GM08714 (cell line): ENCODE results near the gene DTYMK.

ENCODE experiments used
- H3K4me3 ChIP-seq: fragments of 200-500 bp; sonication (Bioruptor generic); 2 replicates; pipeline ENCODE4 v1.5.1; 2014; ENCODE audit warnings: mild to moderate bottlenecking, low read length, inconsistent platforms
- ZNF274 ChIP-seq: IDR thresholded peaks from 2 replicates; pipeline ENCODE4 v1.6.1; 2012; ENCODE audit warnings: mild to moderate bottlenecking, low read depth, low read length

The DTYMK gene

DNA sequence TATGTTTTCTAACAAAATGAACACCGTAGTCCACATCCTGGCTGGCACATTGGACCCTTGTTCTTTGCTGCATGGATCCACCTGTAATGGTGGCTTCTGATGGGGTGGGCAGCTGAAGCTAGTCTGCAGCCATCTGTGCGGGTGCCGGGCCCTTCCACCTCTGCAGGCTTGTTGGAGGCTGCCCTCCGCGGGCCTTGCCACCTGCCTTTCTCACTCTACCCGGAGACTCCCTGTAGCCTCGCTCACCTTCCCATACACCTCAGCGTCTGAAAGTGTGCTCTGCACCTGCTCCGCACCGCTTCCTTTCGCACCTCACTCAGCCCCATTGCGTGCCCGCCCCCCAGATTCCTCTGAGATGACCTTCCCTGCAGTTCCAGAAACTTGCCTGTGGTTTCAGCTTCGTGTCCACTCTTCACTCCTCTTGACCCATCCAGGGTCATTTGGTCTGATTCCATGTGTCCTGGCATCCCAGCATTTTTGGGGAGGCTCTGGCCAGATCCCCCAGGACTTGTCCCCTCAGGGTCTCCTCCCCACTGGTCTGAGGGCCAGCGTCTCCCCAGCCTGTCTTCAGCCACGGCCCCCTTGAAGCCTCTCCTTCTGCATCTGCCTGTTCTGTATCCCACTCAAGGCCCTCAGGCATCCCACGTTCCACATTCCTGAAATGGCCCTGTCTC lies 31.0 kb downstream of the DTYMK start:
- TF ChIP-seq ZNF274, result no peak
- no peak overlapping the region for H3K4me3 ChIP-seq

DNA sequence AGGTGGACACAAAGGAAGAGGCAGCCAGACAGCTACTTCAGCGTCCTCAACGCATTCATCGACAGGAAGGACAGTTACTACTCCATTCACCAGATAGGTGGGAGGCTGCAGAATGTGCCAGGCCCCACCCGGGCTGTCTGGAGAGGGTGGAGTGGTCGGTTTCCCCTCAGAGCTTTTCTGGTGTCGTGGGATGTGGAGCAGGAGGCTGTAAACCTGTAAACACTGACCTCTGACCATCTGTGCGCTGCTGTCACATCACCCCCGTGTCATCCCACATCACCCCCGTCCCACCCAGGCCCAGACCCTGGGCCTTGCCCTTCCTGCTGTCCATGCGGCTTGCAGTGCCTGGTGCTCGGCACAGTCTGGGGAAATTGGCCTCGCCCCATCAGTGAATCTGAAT lies 32.1 kb downstream of the DTYMK start:
- no peak overlapping the region for H3K4me3 ChIP-seq
- no peak for TF ChIP-seq ZNF274

DNA sequence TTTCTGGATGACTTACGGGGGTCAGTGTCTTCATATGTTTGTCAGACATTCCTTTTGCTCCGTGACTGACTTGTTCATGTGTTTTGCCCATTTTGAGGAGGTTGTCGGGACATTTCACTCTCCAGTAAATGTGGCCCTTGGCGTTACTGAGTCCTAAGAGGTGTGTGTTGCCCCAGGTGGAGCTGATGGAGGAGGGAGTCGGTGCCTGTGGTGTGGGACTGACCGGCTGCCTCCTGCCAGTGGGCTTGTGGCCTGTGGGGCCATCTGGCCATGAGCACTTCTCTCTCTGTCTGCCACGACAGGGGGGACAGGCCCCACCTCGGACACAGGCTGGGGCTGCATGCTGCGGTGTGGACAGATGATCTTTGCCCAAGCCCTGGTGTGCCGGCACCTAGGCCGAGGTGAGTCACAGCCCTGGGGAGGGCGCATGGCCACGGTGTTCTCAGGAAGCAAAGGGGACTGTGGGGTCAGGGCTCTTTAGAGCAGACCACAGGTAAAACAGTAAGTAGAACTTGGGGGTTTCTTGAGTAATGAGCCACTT lies 33.3 kb downstream of the DTYMK start:
- no peak for TF ChIP-seq ZNF274

DNA sequence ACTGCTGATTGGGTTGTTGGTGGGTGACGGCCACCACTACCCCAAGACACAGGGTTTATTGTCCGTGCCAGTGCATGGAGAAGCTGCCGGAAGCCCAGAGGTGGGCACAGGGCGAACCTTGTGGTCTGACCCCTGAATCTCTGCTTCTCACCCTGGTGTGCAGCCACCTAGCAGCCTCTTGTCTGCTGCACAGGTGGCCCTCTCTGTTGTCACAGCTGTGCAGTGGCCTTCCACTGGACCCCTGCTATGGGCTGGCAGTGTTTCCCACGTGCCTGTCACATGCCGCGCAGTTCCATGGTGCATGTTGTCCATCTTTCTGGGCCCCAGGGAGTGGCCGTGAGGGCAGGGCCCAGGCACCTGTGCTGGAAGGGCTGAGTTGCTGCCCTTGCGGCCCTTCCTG lies 33.9 kb downstream of the DTYMK start:
- no peak overlapping the region for H3K4me3 ChIP-seq
- TF ChIP-seq ZNF274, result no peak

More for the DNA sequence above, 33.3 kb downstream of the DTYMK start:
- no peak overlapping the region for H3K4me3 ChIP-seq

DNA sequence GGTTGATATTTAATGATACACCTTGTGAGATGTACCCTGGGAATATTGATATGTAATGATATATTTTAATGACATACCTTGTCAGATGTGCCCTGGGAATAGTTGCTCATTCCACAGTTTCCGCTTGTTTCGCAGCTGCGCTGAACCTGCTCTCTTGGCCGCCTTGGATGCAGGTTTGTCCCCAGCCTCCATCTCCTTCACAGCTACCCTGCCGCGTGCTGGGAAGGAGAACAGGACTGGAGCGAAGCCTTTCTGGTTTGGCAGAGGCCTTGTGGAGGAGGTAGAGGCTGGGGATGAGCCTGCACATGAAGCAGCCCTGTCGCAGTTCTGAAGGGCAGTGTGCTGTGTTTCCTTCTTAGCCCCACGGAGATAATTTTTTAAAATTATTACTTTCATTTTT lies 34.5 kb downstream of the DTYMK start:
- no peak overlapping the region for H3K4me3 ChIP-seq
- no peak for TF ChIP-seq ZNF274

DNA sequence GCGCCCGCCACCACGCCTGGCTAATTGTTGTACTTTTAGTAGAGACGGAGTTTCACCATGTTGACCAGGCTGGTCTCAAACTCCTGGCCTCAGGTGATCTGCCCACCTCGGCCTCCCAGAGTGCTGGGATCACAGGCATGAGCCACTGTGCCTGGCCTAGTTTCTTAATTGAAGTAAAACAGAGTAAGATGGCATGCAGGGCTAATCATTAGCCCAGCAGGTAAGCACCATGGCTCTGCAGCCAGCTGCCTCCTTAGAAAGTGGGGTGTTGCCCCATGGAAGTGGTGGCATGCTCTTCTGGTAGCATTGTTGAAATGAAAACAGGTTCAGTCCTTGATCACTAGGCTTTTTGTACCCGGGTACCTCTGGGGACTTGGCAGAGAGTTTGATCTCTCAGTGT lies 36.7 kb downstream of the DTYMK start:
- no peak for TF ChIP-seq ZNF274
- H3K4me3 ChIP-seq, result no peak overlapping the region

DNA sequence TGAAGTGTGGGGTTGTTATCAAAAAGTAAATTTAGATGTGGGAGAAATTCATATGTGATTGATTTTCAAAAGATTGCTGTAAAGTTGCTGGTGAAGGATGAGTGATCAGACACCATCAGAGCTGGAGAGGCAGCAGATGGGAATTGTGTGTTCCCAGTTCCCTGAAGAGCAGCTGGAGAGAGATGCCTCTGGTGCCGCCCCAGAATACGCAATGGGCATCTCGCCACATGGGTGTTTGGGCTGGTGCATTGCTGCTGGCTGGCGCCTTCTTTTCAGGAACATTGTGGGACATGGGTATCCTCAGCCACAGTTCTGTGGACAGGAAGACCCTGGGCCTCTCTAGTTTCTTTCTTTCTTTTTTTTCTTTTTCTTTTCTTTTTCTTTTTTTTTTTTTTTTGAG lies 37.2 kb downstream of the DTYMK start:
- H3K4me3 ChIP-seq, result no peak overlapping the region
- TF ChIP-seq ZNF274, result no peak

DNA sequence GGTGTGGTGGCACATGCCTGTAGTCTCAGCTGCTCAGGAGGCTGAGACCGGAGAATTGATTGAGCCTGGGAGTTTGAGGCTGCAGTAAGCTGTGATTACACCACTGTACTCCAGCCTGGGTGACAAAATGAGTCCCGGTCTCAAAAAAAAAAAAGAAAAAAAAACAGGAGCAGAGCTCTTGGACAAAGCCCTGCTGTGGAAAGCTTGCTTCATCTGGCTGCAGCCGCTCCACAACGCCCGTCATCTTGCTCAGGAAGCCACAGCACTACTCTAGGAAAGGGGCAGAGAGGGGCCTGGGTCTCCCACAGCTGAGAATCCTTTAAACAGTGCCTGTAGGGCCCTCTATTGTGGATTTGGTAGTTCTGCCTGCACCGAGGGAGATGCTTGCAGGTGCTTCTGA lies 38.2 kb downstream of the DTYMK start:
- H3K4me3 ChIP-seq, result no peak overlapping the region
- no peak for TF ChIP-seq ZNF274

DNA sequence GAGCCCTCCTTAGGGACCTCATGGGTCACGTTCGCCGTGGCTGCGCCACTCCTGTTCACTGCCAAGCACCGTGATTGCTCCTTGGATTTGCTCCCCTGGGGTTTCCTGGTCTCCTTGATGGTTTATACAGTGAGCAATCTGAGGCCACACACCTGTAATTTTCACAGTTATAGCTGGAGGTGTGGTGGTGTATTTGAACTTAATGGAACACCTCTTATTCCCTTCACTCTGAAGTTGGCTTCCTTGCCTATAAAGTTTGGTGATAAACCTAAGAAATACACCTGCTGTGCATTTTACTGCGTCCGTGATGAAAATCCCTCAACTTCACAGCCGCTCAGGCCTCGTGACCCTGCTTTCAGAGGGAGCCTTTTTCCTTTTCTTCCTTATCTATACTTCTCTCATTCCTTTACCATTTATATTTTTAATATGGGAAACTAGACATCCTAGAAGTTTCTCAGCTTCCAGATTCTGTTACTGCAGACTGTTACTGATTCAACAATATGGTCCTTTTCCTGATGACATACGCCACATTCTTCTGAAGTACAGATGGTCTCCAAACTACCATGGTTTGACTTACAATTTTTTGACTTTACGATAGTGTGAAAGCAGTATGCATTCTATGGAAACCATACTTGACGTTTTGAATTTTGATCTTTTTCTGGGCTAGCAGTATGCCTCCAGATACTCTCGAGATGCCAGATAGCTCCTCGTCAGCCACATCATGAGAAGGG lies 40.5 kb downstream of the DTYMK start:
- no peak overlapping the region for H3K4me3 ChIP-seq
- TF ChIP-seq ZNF274, result no peak

DNA sequence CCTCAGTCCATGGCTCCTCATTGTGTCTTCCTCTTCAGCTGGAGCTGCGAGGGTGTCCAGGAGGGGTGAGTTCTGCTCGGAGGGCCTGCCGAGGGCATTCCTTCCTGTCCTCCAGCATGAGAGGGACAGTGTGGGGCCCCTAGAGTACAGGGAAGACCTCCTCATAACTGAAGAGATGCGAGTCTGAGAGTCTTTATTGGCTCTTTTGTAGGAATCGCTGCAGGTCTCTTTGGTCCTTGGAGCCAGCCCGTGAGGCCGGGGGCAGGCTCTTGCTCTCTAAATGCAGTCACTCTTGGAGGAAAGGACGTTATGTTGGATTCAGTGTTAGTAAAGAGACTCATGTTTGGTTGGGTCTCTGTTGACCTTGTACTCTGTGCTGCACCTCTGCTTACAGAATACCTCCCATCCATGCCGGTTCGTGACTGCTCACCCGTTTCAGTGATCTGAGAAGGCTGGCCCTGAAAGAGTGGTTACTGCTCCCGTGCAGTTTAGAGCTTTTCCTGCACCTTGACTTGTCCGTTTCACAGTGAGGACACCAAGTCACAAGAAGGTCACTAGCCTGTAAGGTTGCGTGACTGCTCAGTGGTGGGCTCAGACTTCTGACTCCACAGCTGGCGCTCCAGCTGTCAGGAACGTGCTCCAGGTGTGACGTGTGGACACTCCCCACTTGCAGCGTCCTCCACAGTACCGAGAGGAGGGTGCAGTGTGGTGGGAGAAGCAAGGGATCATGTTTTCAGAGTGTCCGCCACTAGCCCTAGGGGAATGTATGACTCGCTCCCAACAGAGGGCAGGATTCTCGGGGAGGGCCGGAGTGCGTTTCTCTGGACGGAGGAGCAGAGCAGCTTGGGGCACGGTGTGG lies 41.3 kb downstream of the DTYMK start:
- no peak for TF ChIP-seq ZNF274
- H3K4me3 ChIP-seq, result no peak overlapping the region

DNA sequence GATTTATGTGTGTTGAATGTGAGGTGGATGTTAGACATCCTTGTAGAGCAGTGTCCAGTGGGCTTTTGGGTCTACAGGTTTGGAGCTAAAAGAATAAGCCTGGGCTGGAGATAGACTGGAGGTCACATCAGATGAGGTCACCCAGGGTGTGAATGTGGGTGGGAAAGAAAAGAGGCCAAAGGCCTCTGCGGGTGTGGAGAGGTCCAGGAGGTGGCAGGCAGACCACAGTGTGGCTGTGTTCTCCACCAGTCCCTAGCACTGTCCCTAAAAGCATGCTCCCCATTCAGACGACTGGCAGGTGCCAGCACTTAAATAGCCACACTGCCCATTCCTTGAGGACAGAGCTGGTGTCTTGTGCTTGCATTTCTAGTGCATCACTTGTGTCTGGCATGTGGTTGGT lies 45.0 kb downstream of the DTYMK start:
- no peak for TF ChIP-seq ZNF274
- no peak overlapping the region for H3K4me3 ChIP-seq

DNA sequence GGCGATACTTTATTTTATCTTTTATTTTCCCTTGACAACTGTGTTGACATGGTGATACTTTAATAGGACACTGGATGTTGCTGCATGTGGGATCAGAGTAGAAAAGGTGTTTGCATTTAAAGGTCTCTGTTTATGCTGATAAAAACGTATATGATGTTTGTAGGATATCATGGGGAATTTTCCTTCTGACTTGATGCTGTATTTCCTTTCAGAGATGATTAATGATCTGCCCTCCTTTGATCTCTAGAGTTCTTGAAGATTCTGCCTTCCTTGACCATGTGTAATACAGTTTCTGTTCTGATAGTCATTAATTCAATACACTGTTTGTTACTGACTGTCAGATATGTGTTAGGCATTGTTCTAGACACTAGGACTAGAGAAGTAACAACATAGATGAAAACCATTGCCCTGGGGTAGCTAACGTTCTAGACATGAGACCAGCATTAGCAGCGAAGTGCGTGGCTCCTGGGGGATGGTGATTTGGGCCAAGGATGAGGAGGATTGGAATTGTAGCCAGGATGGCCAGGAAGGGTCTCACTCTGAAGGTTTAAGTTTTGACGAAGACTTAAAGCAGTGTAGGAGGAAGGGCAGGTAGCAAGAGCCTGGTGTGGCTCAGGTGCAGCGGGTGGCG lies 46.3 kb downstream of the DTYMK start:
- TF ChIP-seq ZNF274, result no peak
- H3K4me3 ChIP-seq, result no peak overlapping the region

DNA sequence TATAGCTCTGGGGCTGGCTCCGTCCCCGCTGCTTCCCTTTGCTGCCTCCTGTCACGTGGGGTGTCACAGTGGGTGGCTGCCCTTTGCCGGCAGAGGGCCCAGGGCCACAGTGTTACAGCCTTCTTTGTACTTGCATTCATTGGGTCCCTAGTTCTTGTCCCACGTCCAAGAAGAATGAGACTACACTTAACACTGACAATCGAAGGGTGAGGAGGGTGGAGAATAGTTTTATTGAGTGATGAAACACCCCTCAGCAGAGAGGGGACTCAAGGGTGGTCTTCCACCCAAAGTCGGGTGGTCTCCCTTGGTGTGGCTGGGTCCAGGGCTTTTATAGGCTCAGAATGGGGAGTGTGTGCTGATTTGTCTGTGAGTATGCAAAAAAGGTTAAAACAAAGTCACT lies 47.2 kb downstream of the DTYMK start:
- no peak overlapping the region; the same call in 1 of the 2 replicates for H3K4me3 ChIP-seq
- TF ChIP-seq ZNF274, result no peak

DNA sequence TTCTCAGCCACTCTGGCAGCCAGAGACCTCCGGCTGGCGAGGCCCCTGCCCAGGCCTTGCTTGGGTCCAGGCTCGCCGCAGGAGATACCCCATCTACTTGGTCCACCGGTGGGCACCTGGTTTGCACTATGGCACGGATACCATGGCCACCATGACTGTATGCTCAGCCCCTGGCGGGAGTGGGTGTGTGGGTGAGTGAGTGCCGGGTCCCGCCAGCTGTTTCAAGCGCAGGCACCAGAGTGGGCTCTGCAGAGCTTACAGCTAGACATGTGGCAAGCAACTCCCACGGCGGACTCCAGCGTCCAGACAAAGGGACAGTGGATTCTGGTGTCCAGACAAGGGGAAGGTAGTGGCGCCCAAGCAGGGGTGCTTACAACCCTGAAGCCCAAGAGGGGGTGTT lies 47.7 kb downstream of the DTYMK start:
- peak overlapping the region; percentile 8; the same call in 1 of the 2 replicates for H3K4me3 ChIP-seq
- no peak for TF ChIP-seq ZNF274
